Upper lobe of left lung (tissue), 6 donors: Measurements from ENCODE around the gene AURKAIP1. TPM values are rescaled to one million over a fixed set of nuclear protein-coding genes. Genes with fewer than 3 reads are reported as not detected.

Source experiments
- ATAC-seq, 2 donors: fragments of 200-7000 bp; cut with Tn5 transposase; one replicate each; pipeline ENCODE4 v1.9.1; 2022; ENCODE audit warnings: mild to moderate bottlenecking in 2 of 2, moderate library complexity in 2 of 2; ENCODE audit not compliant: low FRiP score in 2 of 2
- DNase-seq, 2 donors: peaks; one replicate each; pipeline ENCODE4 v3.0.0-alpha.2; 2019 to 2020
- H3K27ac ChIP-seq, 4 donors: fragments of 200-600 bp; sonication (generic); one replicate each; pipeline ENCODE4 v1.5.1; 2016 to 2019
- H3K27me3 ChIP-seq, 4 donors: fragments of 200-600 bp; sonication (generic); one replicate each; pipeline ENCODE4 v1.5.1; 2017 to 2019
- H3K36me3 ChIP-seq, 4 donors: fragments of 200-600 bp; sonication (generic); one replicate each; pipeline ENCODE4 v1.5.1; 2016 to 2019
- H3K4me1 ChIP-seq, 4 donors: fragments of 200-600 bp; sonication (generic); one replicate each; pipeline ENCODE4 v1.5.1; 2018 to 2019
- H3K4me3 ChIP-seq, 4 donors: fragments of 200-600 bp; sonication (generic); one replicate each; pipeline ENCODE4 v1.5.1; 2017 to 2019; ENCODE audit warnings: mild to moderate bottlenecking in 2 of 4, moderate library complexity in 1 of 4
- H3K9me3 ChIP-seq, 4 donors: fragments of 200-600 bp; sonication (generic); one replicate each; pipeline ENCODE4 v1.5.1; 2018 to 2019
- CTCF ChIP-seq, 6 experiments: fragments of 450-650 bp in 4 of 6; fragments of 200-600 bp in 2 of 6; sonication (generic) in 2 of 6; IDR thresholded peaks; one replicate each; pipeline ENCODE4 v1.5.1; 2016 to 2019; ENCODE audit warnings: antibody characterized with exemption in 6 of 6
- EP300 ChIP-seq, 4 donors: sonication (generic); formaldehyde crosslinking; IDR thresholded peaks; one replicate each; pipeline ENCODE4 v1.5.1; 2017; ENCODE audit warnings: antibody characterized with exemption in 4 of 4, control low read depth in 2 of 4
- POLR2A ChIP-seq, 4 donors: fragments of 450-650 bp; IDR thresholded peaks; one replicate each; pipeline ENCODE4 v1.5.1; 2016 to 2017; ENCODE audit warnings: antibody characterized with exemption in 4 of 4, mild to moderate bottlenecking in 2 of 4
- POLR2AphosphoS5 ChIP-seq, 2 donors: sonication (generic); formaldehyde crosslinking; IDR thresholded peaks; one replicate each; pipeline ENCODE4 v1.5.1; 2017; ENCODE audit warnings: antibody characterized with exemption in 2 of 2
- WGBS, 2 donors: methylation state at CpG; one replicate each; pipeline ENCODE4 v1.1.5; 2017 to 2018; 5-methylcytosine and 5-hydroxymethylcytosine counted together
- total RNA-seq, 6 donors: library from RNA; depleted of rRNA in 4 of 6; stranded (reverse); fragments of >200 nt in 4 of 6; gene quantifications; one replicate each; pipeline versions ENCODE4 v1.1.0 to v1.2.1, GENCODE V29; 2016 to 2021
- donor health status: DM: no; HTN: no; CAD: no; lungs with moderate emphysema.
- donor health status: DM: no; HTN: yes; CAD: no; lungs with severe emphysema.

The AURKAIP1 gene
- total RNA-seq, 6 donors from 2014 or later: 76.0 to 149 (median 119) TPM

DNA sequence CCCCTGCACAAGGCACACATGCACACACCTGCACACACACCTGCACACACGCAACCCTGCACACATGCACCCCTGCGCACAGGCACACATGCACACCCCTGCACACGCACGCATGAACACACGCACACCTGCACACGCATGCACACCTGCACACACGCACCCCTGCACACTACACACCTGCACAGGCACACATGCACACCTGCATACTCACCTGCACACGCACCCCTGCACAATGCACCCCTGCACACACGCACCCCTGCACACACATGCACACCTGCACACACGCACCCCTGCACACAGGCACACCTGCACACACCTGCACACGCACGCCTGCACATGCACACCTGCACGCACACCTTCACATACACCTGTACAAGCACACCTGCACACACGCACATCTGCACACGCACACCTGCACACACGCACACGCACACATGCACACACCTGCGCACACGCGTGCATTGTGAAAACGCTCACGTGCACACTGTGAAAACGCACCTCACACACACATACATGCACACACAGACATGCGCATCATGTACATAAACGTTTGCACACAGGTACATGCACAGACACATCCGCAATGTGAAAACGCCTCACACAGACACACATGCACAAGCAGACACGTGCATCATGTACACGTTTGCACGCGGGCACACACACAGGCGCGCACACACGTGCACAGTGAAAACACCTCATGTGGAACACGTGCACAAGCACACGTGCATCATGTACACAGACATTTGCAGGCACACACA, 34.0 kb downstream of the AURKAIP1 start:
- peaks cover 10 to 27% (median 19%) of the 10 kb centered on the region in 4 donors for H3K4me1 ChIP-seq
- WGBS, 2 donors: 94 to 96% methylated on average over 35 to 36 of the region's 36 CpGs
- no peak overlapping the region for H3K27ac ChIP-seq
- H3K36me3 ChIP-seq: peaks cover 3 to 61% (median 42%) of the 10 kb centered on the region in 4 donors
- no peak for TF ChIP-seq CTCF (IDR thresholded peaks at IDR 0.05)
- no peak for TF ChIP-seq POLR2AphosphoS5 (IDR thresholded peaks at IDR 0.05)
- no peak for TF ChIP-seq POLR2A (IDR thresholded peaks at IDR 0.05)
- TF ChIP-seq EP300 (IDR thresholded peaks at IDR 0.05): no peak
- no peak overlapping the region for H3K4me3 ChIP-seq
- ATAC-seq: no peak
- no peaks in the 10 kb centered on the region for H3K9me3 ChIP-seq
- peak in 1 of 2 donors; percentile 47 for DNase-seq
- H3K27me3 ChIP-seq: no peaks in the 10 kb centered on the region

DNA sequence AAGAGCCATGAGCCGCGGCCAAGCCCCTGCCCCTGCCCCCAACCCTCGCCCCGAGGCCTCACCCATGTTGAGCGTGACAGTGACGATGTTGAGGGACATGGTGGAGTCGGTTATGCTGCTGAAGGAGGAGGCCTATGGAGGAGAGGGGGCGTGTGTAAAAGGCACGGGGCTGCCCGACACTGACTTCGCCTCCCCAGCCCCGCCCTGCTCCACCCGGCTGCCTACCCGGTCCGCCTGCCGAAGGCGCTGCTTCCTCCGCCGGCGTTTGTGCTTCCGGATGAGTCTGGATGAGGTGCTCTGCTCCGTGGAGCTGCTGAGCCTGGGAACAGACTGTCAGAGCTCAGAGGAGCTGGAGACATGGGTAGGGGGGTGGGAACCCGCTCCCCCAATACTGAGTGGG, 34.8 kb downstream of the AURKAIP1 start:
- 91 to 93% methylated on average over 23 of the region's 23 CpGs for WGBS, 2 donors
- DNase-seq (peak in 1 of 2 donors; percentile 68), ATAC-seq (no peak)
- H3K27me3 ChIP-seq: no peaks in the 10 kb centered on the region
- no peak overlapping the region for H3K4me3 ChIP-seq
- H3K27ac ChIP-seq: no peak overlapping the region
- peaks cover 3 to 68% (median 44%) of the 10 kb centered on the region in 4 donors for H3K36me3 ChIP-seq
- no peaks in the 10 kb centered on the region for H3K9me3 ChIP-seq
- no peak for TF ChIP-seq POLR2A (IDR thresholded peaks at IDR 0.05)
- no peak for TF ChIP-seq EP300 (IDR thresholded peaks at IDR 0.05)
- no peak for TF ChIP-seq CTCF (IDR thresholded peaks at IDR 0.05)
- TF ChIP-seq POLR2AphosphoS5 (IDR thresholded peaks at IDR 0.05): no peak
- H3K4me1 ChIP-seq: peaks cover 2 to 19% (median 11%) of the 10 kb centered on the region in 4 donors

- Histone ChIP-seq H3K27ac (no peak overlapping the region), H3K27me3 (no peaks in the 10 kb centered on the region), H3K4me1 (no peaks in the 10 kb centered on the region), H3K4me3 (no peak overlapping the region), H3K9me3 (no peaks in the 10 kb centered on the region), H3K36me3 (peaks cover 3 to 70% (median 44%) of the 10 kb centered on the region in 4 donors)
- DNase-seq: peak in 1 of 2 donors; percentile 85
- ATAC-seq: no peak
- TF ChIP-seq CTCF (IDR thresholded peaks at IDR 0.05): no peak
- TF ChIP-seq POLR2AphosphoS5 (IDR thresholded peaks at IDR 0.05): no peak
- TF ChIP-seq POLR2A (IDR thresholded peaks at IDR 0.05): no peak
- TF ChIP-seq EP300 (IDR thresholded peaks at IDR 0.05): no peak
- 95 to 100% methylated on average over 2 to 32 of the region's 36 CpGs for WGBS, 2 donors
These were observed 36.7 kb downstream of the AURKAIP1 start for GRCh38 chr1:1338278-1338677.

DNA sequence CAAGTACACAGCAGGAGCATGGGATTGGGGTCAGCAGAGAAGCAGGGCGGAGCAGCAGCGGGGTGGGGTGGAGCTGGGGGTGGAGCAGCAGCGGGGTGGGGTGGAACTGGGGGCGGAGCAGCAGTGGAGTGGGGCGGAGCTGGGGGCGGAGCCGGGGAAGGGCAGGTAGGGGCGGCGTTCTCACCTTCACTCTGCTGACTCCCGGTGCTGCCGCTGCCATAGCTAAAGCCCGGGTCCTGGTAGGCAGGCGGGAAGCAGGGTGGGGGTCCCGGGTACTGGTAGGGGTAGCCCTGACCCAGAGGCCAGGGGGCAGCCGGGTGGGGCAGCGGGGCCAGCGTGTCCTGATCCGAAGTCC, 37.2 kb downstream of the AURKAIP1 start:
- Histone ChIP-seq H3K9me3 (no peaks in the 10 kb centered on the region), H3K27ac (no peak overlapping the region), H3K4me3 (no peak overlapping the region), H3K4me1 (peaks cover 0 to 3% (median 0%) of the 10 kb centered on the region in 4 donors), H3K36me3 (peaks cover 3 to 70% (median 44%) of the 10 kb centered on the region in 4 donors), H3K27me3 (no peaks in the 10 kb centered on the region)
- TF ChIP-seq EP300 (IDR thresholded peaks at IDR 0.05) (no peak), CTCF (IDR thresholded peaks at IDR 0.05) (no peak), POLR2AphosphoS5 (IDR thresholded peaks at IDR 0.05) (no peak), POLR2A (IDR thresholded peaks at IDR 0.05) (no peak)
- 74 to 91% methylated on average over 10 to 13 of the region's 18 CpGs for WGBS, 2 donors
- DNase-seq: peak in 1 of 2 donors; percentile 88
- no peak for ATAC-seq
